Bronchial epithelial cell (primary cell): ENCODE data around the gene SLAMF8. TPM values are rescaled to one million over a fixed set of nuclear protein-coding genes. Genes with fewer than 3 reads are reported as not detected.

Experiments
- DNase-seq: peaks from one replicate; pipeline ENCODE4 v3.0.0-alpha.2; 2010; ENCODE audit warnings: low read depth
- FAIRE-seq: peaks from 2 replicates; lab custom pipeline; 2011; peaks lifted over from hg19 to GRCh38; lab: Jason Lieb, UNC
- H3K27me3 ChIP-seq: 2 replicates; pipeline ENCODE4 v1.5.1; 2011; ENCODE audit warnings: low read length; ENCODE audit not compliant: control insufficient read depth, insufficient read depth
- H3K36me3 ChIP-seq: 2 replicates; pipeline ENCODE4 v1.5.1; 2011; ENCODE audit warnings: low read length; ENCODE audit not compliant: control insufficient read depth, insufficient read depth
- H3K4me3 ChIP-seq: 2 replicates; pipeline ENCODE4 v1.5.1; 2011; ENCODE audit warnings: mild to moderate bottlenecking, low read depth, low read length, control low read depth
- total RNA-seq: library from RNA; depleted of rRNA; stranded (reverse); fragments of >200 nt; gene quantifications from 2 replicates; pipeline ENCODE4 v1.2.1, GENCODE V29; 2014
- TF ChIP-seq, protein P1 (sequence below): IDR thresholded peaks from 2 replicates; pipeline ENCODE4 v1.5.1; 2011; ENCODE audit warnings: mild to moderate bottlenecking, moderate library complexity, low read length, control low read depth, inconsistent platforms; ENCODE audit not compliant: insufficient read depth, severe bottlenecking

Gene SLAMF8
- total RNA-seq, 1 donor from 2014 or later, result not detected

GRCh38 chr1:159883134-159883533 lies 56.5 kb downstream of the SLAMF8 start:
- TF ChIP-seq, protein P1, sequence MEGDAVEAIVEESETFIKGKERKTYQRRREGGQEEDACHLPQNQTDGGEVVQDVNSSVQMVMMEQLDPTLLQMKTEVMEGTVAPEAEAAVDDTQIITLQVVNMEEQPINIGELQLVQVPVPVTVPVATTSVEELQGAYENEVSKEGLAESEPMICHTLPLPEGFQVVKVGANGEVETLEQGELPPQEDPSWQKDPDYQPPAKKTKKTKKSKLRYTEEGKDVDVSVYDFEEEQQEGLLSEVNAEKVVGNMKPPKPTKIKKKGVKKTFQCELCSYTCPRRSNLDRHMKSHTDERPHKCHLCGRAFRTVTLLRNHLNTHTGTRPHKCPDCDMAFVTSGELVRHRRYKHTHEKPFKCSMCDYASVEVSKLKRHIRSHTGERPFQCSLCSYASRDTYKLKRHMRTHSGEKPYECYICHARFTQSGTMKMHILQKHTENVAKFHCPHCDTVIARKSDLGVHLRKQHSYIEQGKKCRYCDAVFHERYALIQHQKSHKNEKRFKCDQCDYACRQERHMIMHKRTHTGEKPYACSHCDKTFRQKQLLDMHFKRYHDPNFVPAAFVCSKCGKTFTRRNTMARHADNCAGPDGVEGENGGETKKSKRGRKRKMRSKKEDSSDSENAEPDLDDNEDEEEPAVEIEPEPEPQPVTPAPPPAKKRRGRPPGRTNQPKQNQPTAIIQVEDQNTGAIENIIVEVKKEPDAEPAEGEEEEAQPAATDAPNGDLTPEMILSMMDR, result no peak
- DNase-seq (no peak), FAIRE-seq (no peak)
- Histone ChIP-seq H3K36me3 (no peaks in the 10 kb centered on the region), H3K4me3 (no peak overlapping the region), H3K27me3 (no peaks in the 10 kb centered on the region)

GRCh38 chr1:159884296-159884695 lies 57.6 kb downstream of the SLAMF8 start:
- DNase-seq (no peak), FAIRE-seq (no peak)
- Histone ChIP-seq H3K4me3 (no peak overlapping the region), H3K36me3 (no peaks in the 10 kb centered on the region), H3K27me3 (no peaks in the 10 kb centered on the region)
- TF ChIP-seq, protein P1, result no peak

Other genes with a start within 250 kb of the SLAMF8 start
- gene APCS, start 239.0 kb upstream of the SLAMF8 start, total RNA-seq, result not detected in 2 replicates
- not detected in 2 replicates for gene CRP, start 112.3 kb upstream of the SLAMF8 start, total RNA-seq
- 53.5 and 72.7 TPM in 2 replicates for gene DUSP23, start 45.9 kb upstream of the SLAMF8 start, total RNA-seq
- gene FCRL6, start 24.5 kb upstream of the SLAMF8 start, total RNA-seq, result 0.13 TPM in 1 of 2 replicates, not detected in the other
- gene VSIG8, start 35.8 kb downstream of the SLAMF8 start, total RNA-seq, result not detected in 2 replicates
- 0.53 and 0.90 TPM in 2 replicates for gene CFAP45, start 73.3 kb downstream of the SLAMF8 start, total RNA-seq
- 265 and 283 TPM in 2 replicates for gene TAGLN2, start 98.6 kb downstream of the SLAMF8 start, total RNA-seq
- 6.3 and 16.8 TPM in 2 replicates for gene IGSF9, start 118.7 kb downstream of the SLAMF8 start, total RNA-seq
- gene SLAMF9, start 127.4 kb downstream of the SLAMF8 start, total RNA-seq, result 10.0 and 16.6 TPM in 2 replicates
- 1.9 and 2.1 TPM in 2 replicates for gene PIGM, start 205.1 kb downstream of the SLAMF8 start, total RNA-seq
- gene KCNJ10, start 243.3 kb downstream of the SLAMF8 start, total RNA-seq, result not detected in 2 replicates